ENCODE measurements around the gene IPO11.
"Not testable (repeated sequence)": the region's sequence is repeated elsewhere in the genome, so short reads cannot be mapped to it uniquely, and the experiment has no call there.

Gene IPO11

DNA sequence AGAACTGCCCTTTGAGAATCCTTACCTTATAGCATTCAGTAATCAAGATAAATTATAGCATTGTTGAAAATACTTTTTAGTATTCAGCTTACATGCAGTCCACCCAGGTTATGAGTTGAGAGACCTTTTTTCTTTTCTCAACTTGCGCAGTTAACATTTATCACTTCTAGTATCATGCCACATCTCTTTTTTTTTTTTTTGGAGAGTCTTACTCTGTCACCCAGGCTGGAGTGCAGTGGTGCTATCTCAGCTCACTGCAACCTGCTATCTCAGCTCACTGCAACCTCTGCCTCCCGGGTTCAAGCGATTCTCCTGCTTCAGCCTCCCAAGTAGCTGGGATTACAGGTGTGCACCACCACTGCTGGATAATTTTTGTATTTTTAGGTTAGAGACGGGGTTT is 195.1 kb downstream of the IPO11 start:
- DNase-seq, result no peak

DNA sequence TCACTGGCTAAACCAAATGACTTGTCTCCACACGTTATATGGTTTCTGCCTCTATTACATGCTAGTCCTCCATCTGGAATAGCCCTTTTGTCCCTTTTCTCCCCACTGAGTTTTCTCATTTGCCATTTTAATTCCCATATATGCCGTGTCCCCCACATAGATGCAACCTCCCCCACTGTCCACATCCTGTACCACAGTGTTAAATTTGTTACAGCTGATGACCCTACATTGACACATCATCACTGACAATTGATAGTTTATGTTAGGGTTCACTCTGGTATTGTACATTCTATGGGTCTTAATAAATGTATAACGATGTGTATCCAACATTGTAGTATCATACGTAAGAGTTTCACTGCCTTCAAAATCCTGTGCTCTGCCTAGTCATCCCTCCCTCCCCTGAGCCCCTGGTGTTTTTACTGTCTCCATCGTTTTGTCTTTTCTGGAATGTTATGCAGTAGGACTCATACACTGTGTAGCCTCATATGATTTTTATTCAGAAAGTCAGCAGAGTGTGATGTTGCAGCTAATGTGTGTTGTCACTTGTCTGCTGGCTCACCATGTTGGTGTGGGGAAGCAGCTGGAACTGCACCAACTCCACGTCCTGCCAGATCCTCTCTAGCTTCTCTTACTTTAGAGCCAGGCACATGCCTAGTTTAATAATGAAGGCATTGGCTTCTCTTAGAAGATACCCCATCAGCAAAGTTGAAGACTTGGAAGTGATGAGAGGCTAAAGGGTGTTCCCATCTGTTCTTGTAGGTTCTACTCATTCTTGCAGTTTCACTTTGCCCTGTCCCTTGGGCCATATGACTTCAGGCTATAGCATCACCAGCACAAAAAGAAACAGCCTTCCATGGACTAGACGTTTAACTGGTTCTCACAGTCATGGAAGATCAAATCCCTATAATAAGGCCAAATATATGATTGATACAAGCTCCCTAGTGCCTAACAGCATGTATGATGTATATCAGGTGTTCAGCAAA is 196.3 kb downstream of the IPO11 start:
- no peak for DNase-seq

DNA sequence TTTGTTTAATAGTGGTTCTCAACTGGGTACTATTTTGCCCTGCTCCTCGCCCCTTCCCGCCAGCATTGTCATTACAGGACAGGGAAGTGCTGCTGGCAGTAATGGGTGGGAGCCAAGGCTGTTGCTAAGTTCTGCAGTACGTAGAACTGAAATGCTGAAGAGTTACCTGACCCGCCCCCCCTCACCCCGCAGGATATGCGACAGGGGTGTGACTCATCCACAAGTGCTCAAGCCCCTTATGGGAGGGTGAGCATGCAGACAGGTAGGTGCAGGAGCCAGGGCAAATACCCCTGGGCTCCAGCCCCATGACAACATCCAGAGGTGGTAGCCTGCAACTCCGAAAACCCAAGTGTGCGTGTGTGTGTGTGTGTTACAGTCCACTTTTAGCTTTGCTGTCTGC is 201.8 kb downstream of the IPO11 start:
- no peak for DNase-seq

DNA sequence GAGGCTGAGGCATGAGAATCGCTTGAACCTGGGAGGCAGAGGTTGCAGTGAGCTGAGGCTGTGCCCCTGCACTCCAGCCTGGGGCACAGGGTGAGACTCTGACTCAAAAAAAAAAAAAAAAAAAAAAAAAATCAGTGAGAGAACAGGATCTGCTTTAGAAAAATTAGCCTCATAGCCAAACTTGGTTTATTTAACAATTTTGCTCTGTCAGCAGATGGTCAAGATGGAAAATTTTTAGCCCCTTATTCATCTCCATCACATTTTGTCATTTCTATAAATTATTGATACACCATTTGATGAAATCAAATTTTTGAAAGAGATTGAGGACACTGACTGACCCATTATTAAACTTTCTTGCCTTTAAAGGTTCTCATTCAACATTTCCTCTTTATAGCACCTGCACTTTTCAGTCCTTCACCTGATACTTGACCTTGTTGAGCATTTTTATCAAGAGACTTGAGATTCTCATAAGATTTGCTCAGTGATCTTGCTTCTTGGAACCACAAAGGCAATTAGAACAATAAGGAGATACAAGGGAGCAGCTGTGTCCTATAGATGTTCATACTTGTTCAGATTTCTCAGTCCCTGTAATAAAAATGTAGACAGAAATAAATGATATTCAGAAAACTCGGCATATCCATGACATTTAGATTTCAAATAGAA is 204.2 kb downstream of the IPO11 start:
- no peak for DNase-seq

DNA sequence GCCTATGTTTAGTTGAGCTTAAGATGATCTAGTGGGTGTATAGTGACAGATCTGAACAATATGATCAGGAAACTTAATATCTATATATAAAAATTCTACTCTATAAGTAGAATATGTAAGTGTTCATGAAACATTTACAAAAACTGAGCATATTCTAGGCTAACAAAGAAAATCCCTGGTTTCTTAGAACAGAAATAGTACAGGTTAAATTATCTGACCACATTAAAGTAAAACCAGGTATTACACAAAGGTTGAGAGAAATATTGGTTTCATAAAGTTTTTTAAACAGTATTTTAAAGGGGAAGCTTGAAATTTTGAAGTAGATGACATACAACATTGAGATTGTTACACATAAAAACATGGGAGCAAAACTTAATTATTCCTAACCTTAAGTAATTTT is 205.4 kb downstream of the IPO11 start:
- no peak for DNase-seq

DNA sequence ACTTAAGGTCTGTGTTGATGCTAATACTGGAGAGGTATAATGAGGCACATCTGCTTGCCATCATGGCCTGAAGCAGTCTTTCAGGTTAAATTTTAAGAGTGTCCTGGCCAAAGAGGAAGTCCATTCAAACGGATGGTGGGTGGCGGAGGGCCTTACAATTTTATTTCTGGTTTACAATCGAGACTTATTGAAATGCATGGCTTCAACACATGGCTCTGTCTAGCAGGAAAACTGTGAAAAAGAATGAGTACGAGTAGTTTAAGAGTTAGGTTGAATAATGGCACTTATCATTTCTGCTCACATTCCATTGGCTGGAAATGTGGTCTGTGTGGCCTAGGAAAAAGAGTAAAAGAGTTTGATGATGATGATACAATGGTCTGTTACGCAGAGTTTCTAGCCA is 208.2 kb downstream of the IPO11 start:
- DNase-seq, result no peak

DNA sequence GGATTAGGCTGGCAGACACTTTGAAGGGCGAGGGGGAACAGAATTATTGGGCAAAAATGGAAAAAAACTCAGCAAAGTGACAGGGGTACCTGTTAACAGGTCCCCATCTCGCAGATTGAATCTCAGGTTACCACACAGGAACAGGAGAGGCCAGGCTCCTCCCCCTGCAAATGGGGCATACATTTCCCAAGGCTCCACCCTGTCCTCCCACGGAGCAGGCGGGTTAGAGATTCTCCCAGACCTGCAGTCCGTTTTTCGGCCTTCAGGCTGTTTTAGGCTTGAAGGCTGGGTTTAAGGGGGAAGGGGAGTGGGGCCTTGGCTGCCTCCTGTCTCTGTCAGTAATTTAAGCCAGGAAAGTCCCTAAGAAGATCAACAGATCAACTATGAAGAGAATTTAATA is 208.7 kb downstream of the IPO11 start:
- DNase-seq, result no peak

DNA sequence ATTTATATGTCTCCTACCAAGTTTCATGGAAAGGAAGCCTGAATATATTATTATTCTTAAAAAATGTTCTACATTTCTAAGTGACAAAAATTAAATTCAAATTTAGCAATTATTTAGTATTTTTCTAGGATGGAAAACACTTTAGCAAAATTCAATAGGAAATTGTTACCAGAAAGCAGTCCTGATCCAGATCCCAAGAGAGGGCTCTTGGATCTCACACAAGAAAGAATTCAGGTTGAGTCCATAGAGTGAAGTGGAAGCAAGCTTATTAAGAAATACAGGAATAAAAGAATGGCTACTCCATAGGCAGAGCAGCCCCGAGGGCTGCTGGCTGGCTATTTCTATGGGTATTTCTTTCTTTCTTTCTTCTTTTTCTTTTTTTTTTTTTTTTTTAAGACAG is 210.7 kb downstream of the IPO11 start:
- DNase-seq, result no peak

DNA sequence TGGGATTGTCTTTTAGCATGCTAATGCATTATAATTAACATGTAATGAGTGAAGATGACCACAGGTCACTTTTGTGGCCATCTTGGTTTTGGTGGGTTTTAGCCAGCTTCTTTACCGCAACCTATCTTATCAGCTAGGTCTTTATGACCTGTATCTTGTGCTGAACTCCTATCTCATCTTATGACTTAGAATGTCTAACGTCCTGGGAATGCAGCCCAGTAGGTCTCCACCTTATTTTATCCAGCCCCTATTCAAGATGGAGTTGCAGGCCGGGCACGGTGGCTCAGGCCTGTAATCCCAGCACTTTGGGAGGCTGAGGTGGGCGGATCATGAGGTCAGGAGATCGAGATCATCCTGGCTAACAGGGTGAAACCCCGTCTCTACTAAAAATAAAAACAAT is 211.9 kb downstream of the IPO11 start:
- DNase-seq, result not testable (repeated sequence)

DNA sequence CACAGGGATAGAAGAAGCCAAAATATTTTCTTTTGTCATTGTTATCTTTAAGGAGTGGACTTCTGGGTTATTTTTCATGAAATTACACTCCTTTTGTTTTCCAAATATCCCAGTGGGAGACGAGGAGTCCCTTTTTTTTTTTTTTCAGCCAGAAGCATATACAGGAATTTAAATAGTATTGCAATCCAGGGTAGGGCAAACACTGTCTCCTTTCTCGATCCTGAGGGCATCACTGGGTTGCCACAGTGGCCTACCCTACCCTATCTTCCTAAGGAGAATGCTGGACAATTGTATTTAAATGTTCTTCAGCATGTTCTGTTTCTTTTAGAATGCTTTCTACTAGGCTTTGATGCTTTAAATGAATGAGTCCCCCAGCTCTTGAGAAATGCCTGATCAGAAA is 214.0 kb downstream of the IPO11 start:
- no peak for DNase-seq

DNA sequence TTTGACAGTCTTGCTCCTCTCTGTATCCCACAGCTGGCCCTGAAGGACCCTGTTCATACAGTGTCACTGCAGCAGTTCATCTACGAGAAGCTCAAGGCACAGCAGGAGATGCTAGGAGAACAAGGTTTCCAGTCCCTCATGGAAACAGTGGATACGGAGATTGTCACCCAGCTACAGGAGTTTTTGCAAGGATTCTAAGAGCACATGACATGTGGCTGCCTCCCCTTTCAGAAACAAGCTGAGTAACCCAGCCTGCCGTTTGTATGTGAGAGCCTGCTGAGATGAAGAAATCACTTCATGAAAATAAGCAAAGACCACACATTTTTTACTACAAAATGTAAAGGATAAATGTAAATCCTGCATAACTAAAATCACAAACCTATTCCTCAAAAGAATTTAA is 214.6 kb downstream of the IPO11 start:
- DNase-seq, result no peak

DNA sequence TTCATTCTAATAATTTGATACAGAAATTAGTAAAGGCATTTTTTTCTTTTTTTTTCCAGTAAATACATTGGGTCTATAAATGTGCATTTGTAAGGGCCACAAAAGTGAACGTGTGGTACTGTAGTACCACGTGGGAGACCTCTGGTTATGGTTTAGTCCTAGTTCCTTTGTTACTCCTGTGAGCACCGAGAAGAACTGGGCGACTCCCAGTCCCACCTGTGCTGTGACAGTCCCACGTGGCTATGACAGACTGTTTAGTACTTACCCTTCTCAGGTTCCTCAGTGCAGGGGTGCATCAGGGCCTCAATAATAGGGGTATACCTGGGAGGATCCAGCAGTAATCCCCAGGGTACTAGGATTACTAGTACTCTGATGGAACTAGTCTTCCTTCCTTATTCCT is 215.3 kb downstream of the IPO11 start:
- no peak for DNase-seq

DNA sequence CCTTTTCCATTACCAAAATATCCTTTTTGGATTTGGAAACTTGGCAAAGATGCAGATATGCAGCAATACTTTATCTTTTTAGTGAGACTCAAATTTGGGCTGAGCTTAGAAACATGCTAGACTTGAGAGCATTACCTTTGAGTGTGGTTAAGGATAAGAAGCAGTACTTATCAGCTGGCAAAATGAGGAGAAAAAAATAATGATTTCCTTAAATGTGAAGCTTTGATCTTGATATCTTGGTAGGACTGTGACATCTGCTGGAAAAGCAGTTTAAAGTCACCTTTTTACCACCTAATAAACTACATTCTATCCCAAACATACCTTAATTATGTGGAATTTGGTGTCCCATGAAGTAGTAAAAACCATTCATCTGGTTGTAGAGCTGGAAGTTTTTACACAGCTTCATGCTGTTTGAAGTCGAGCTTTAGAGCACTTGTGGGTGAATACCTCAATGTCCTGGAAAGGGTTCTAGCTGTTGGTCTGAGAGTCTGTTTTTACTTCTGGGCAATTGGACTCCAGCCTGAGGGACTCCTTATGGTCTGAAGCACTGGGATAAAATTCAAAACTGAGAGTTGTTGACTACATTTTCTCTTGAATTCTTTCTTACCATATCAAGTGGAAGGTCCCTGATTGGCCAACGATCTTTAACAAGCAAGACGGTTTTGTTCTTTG is 219.5 kb downstream of the IPO11 start:
- DNase-seq, result no peak

DNA sequence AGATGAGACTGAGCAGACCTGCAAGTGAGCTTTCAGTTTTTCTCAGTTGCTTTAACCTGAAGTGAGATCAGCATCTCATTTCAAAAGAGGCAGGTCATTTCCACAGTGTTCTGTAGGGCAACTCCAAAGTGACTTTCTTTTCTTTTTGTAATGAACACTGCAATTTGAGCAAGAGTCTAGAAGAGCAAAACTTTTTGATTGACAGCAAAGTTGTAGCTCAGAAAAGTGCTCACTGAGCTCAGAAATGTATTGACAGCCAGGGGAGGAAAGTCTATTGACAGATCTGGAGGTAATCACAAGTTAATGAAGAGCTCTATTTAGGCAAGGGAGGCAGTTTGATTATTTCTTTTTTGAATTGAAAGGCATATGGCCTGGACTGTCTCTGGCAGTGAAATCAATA is 220.7 kb downstream of the IPO11 start:
- no peak for DNase-seq

DNA sequence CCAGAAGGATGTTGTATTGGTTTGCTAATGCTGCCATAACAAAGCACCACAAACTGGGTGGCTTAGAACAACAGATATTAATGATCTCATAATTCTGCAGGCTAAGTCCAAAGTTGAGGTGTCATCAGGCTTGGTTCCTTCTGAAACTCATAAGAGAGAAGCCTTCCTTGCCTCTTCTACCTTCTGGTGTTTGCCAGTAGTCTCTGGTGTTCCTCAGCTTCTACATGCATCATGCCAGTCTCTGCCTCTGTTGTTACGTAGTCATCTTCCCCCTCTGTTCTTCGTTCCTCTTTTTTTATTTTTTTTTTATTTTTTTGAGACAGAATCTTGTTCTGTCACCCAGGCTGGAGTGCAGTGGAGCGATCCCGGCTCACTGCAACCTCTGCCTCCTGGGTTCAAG is 227.9 kb downstream of the IPO11 start:
- no peak for DNase-seq

DNA sequence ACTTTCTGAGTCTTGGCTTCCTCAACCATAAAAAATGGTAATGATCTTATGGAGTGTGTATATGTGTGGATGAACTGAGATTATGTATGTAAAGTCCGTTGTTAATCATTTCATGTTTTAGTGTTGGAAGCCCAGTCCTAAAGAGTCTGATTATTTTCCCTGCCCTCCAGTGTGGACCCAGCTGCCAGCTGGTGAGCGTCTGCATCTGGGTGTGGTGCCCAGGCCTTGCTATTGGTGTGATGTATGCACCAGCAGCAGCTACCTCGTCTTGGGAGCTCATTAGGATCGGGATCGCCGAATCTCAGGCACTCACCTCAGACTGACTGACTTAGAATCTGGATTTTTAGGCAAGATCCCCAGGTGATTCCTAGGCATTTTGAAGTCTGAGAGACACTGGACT is 229.9 kb downstream of the IPO11 start:
- no peak for DNase-seq

DNA sequence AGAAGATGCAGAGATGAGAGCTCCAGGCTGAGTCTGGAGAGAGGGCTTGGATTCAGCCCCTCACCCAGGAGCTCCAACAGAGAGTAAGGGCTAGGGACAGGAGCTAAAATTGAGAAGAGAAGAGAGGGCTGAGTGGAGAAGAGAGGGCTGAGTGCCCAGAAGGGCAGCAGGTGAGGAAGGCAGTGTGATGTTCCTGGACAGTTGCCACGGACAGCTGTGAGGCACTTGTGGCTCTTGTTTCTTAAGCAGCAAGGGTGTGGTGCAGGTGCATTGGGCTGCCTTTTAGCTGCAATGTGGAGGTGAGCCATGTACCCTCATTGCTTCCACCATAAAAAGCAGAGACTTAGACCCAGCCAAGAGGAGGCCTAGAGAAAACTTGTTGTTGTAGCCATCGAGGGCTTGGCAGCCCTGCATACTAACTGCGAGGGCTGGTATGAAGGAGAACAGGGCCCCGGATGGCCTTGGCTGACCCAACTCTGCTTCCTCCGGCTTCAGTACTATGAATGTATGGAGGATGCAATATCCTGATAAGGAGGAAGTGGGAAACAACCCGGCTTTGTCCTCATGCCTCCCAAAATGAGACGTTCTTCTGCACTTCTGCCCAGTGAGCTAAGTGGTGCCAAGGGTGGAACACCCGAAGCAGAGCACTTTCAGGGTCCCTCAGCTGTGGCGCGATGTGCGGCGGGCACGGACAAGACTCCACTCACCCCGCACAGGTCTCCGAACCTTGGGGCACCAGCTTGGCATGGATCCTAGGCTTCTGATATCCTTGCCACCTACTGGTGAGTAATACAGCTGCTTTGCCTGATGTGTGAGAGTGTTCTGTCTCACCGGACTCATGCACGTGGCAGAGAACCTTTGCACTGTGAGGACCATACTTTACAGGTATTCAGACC is 231.2 kb downstream of the IPO11 start:
- no peak for DNase-seq

DNA sequence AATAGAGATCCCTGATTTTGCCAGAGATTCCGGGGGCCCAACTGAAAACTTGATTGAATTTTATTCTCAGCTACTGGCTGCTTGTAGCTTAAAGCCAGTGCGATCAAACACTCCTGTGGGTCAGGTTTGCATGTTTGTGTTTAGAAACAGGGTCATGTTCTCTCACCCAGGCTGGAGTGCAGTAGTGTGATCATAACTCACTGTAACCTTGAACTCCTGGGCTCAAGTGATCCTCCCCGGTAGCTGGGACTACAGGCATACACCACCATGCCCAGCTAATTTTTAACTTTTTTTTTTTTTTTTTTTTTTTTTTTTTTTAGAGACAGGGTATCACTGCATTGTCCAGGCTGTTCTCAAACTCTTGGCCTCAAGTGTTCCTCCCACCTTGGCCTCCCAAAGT is 232.7 kb downstream of the IPO11 start:
- DNase-seq, result no peak

DNA sequence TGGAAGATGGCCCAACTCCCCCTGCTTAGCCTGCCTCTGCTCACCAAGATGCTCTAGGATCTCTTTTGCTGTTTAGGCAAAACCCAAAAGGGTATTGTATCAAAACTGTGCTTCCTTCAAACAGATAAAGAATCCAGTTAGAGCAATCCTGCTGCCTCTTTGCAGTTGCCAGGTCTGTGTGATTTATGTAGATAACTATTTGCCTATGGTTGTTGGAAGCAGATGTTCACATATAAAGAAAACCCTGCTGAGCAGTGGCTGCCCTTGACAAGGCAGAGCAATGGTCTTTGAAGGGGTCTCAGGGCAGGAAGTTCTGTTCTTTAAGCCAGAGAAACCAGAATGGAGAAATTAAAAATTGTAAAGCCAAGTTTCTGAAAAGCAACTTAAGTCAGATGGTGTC is 234.7 kb downstream of the IPO11 start:
- DNase-seq, result no peak

DNA sequence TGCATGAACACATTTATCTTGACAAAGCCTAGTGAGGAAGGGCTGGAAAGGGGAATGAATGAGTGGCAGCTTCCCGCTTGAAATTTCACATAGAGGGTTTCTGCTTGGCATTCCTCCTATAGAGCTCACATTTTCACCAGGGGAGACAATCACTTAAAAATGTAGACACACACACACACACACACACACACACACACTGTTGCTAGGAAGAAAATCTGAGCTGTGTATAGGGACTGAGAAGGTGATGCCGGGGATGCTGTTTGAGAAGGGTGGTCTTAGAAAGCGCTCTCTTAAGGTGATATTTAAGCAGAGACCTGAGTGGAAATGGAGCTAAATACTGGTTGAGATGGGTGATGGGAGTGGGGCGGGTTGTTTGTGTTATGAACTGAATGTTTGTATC is 236.5 kb downstream of the IPO11 start:
- DNase-seq, result no peak

DNA sequence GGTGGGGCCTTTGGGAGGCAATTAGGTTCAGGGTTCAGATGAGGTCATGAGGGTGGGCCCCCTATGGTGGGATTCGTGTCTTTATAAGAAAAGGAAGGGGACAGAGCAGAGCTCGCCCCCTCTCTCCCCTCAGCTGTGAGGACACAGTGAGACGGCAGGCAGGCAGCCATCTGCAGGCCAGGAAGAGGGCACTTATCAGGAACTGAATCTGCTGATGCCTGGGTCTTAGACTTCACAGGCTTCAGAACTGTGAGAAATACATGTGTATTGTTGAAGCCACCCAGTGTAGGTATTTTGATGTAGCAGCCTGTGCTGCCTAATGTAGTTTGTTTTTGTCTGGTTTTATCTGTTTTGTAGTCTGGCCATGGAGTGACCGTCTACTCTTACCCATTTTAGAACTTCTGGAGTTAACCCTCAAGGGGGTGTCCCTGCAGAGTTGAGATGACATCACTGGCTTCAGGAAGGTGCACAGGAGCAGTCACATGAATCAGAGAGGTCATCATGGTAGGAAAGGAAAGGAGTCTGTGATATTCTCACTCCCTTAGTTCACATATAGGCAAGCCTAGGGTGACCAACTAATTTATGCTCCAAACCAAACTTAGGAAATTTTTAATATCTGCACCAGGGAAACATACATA is 237.0 kb downstream of the IPO11 start:
- no peak for DNase-seq

DNA sequence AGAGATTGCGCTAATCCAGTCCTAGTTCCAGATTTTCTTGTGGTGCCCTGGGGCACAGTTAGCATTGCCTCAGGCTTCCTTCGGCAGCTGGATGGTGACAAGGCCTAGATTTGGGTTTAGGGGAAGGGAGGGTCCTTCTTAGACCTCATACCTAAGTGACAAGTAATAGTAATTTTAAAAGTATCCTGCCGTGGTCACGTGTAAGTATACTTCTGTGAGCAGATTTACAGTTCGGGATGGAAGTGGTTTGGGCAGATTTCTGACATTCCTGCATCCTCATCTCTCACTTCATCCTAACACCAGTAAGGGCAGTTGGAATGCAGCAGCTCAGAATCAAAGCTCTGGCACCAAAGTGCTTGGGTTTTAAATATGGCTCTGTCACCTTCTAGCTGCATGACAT is 237.6 kb downstream of the IPO11 start:
- DNase-seq, result no peak
